BE2C (cell line): ENCODE results near the gene SLC37A1.

Source experiments
- DNase-seq: peaks from one replicate; pipeline ENCODE4 v3.0.0-alpha.2; 2020
- H3K27me3 ChIP-seq: fragments of 250-450 bp; sonication (Bioruptor Pico); 2 replicates; pipeline ENCODE4 v1.5.1; 2020; ENCODE audit warnings: mild to moderate bottlenecking
- H3K36me3 ChIP-seq: fragments of 250-450 bp; sonication (Bioruptor Pico); 2 replicates; pipeline ENCODE4 v1.5.1; 2020; ENCODE audit warnings: mild to moderate bottlenecking
- H3K4me1 ChIP-seq: fragments of 250-450 bp; sonication (Bioruptor Pico); 2 replicates; pipeline ENCODE4 v1.5.1; 2020
- H3K4me3 ChIP-seq: 2 replicates; pipeline ENCODE4 v1.5.1; 2011; ENCODE audit warnings: low read depth, low read length
- H3K9me3 ChIP-seq: fragments of 250-450 bp; sonication (Bioruptor Pico); 2 replicates; pipeline ENCODE4 v1.5.1; 2020
- TF ChIP-seq, protein P1 (sequence below): IDR thresholded peaks from 2 replicates; pipeline ENCODE4 v1.5.1; 2012; ENCODE audit warnings: mild to moderate bottlenecking, low read depth, low read length

The SLC37A1 gene

DNA sequence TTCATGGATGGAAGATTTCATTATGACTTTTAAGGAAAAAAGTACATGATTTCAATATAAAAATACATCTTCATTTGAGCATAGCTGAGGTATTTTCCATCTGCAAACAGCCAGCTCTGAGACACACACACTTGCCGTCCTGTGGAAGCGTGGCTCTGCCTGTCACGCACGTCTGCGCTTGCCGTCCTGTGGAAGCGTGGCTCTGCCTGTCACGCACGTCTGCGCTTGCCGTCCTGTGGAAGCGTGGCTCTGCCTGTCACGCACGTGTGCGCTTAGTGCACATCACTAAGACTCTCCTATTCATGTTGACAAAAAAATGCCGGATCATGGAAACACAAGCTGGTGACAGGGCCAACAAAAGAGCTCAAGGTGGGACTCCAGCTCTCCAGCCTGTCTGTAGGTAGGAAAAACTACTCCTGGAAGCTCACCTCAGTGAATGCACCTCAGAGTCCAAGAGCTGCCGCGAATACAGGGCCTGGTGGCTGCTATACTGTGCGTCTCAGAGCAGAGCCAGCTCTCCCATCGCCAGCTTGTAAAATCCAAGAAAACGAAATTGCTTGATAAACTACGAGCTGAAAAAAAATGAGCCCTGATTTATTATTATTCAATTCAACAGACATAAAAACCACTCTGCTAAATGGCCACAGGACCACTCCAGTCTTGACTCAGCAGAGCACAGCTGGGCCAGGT is 69.3 kb downstream of the SLC37A1 start:
- Histone ChIP-seq H3K27me3 (no peaks in the 10 kb centered on the region), H3K36me3 (no peaks in the 10 kb centered on the region), H3K4me3 (no peak overlapping the region), H3K4me1 (no peaks in the 10 kb centered on the region), H3K9me3 (no peaks in the 10 kb centered on the region)
- DNase-seq = no peak
- TF ChIP-seq, protein P1, sequence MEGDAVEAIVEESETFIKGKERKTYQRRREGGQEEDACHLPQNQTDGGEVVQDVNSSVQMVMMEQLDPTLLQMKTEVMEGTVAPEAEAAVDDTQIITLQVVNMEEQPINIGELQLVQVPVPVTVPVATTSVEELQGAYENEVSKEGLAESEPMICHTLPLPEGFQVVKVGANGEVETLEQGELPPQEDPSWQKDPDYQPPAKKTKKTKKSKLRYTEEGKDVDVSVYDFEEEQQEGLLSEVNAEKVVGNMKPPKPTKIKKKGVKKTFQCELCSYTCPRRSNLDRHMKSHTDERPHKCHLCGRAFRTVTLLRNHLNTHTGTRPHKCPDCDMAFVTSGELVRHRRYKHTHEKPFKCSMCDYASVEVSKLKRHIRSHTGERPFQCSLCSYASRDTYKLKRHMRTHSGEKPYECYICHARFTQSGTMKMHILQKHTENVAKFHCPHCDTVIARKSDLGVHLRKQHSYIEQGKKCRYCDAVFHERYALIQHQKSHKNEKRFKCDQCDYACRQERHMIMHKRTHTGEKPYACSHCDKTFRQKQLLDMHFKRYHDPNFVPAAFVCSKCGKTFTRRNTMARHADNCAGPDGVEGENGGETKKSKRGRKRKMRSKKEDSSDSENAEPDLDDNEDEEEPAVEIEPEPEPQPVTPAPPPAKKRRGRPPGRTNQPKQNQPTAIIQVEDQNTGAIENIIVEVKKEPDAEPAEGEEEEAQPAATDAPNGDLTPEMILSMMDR = no peak

DNA sequence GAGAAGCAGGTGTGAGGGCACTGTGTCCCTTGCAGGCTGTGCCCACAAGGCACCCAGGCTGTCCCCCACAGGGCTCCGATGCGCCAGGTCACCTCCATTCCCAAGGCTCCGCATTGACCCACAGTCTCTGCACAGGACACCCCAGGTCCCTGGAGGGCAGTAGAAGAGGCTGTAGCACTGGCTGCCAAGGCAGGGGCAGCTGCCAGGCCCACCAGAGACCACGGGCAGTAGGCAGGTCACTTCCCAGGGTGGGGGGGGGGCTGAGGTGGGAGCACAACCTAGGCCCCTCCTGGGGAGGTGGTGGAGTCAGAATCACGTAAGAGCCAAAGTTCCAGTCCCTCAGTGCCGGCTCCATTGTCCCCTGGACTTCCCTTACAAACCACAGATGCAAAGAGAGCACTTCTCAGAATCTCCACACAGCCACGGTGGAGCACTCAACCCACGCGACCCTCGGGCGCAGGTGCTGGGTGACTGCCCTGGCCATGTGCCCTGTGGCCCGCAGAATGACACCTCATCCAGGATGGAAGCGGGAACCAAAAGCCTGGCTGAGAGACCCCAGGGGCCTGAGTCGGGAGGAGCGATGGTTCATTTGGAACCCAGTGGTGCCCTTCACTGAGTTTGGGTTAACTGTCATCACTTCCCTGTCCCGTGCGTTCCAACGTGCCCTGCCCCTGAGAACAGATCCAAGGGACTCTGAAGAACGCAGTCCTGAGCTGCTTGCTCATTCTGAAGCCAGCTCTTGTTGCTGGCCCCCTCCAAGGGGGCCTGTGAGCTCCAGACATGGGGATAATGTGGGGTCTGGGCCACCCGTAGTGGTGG is 70.0 kb downstream of the SLC37A1 start:
- TF ChIP-seq, protein P1 = no peak
- no peaks in the 10 kb centered on the region for H3K9me3 ChIP-seq
- no peaks in the 10 kb centered on the region for H3K4me1 ChIP-seq
- DNase-seq = no peak
- no peaks in the 10 kb centered on the region for H3K36me3 ChIP-seq
- H3K27me3 ChIP-seq = no peaks in the 10 kb centered on the region
- no peak overlapping the region for H3K4me3 ChIP-seq

DNA sequence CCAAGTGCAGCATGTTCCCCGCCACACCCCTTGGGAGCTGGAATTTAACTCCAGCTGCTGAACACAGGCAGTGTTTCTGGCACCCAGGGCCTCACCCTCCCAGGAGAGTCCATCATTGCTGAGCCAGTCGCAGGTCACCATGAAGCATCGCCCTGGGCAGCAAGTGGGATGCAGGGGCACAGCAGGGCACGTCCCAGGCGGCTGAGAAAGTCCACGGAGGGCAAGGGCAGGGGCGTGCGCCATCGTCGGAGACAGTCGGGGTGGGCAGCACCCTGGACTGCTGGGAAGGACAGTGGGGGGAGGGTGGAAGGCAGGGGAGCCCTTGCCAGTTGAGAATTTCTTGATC is 70.6 kb downstream of the SLC37A1 start:
- Histone ChIP-seq H3K36me3 (no peaks in the 10 kb centered on the region), H3K27me3 (no peaks in the 10 kb centered on the region), H3K4me3 (no peak overlapping the region), H3K9me3 (no peaks in the 10 kb centered on the region), H3K4me1 (no peaks in the 10 kb centered on the region)
- no peak for DNase-seq
- TF ChIP-seq, protein P1 = no peak

DNA sequence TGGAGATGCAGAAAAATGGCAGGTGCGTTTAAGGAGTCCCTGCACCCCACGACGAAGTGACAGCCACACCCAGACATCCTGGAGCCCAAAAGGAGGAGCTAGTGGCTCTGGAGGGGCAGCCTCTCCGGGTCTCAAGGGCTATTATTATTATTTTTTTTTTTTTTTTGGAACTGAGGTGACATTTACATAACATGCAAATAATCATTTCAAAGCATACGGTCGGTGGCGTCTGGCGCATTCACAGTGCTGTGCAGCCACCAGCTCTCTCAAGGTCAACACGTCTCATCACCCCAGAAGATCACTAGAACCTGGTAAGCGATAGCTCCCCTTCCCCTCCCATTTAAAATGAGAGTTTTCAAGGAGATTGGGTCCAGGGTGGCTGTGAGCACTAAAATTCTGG is 72.2 kb downstream of the SLC37A1 start:
- H3K4me3 ChIP-seq = no peak overlapping the region
- H3K27me3 ChIP-seq = no peaks in the 10 kb centered on the region

DNA sequence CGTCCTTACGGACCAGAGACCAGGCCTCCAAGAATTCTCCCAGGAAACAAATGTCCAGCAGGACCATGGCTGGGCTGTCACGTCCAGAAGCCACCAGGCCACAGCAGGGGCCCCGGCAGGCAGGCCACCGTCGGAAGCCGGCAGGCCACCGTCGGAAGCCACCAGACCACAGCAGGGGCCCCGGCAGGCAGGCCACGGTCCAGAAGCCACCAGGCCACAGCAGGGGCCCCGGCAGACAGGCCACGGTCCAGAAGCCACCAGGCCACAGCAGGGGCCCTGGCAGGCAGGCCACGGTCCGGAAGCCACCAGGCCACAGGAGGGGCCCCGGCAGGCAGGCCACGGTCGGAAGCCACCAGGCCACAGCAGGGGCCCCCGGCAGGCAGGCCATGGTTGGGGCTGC is 72.8 kb downstream of the SLC37A1 start:
- TF ChIP-seq, protein P1 = no peak
- Histone ChIP-seq H3K9me3 (no peaks in the 10 kb centered on the region), H3K27me3 (no peaks in the 10 kb centered on the region), H3K4me1 (no peaks in the 10 kb centered on the region), H3K4me3 (no peak overlapping the region), H3K36me3 (no peaks in the 10 kb centered on the region)
- no peak for DNase-seq

More for the DNA sequence above, 72.2 kb downstream of the SLC37A1 start:
- TF ChIP-seq, protein P1 = no peak
- H3K36me3 ChIP-seq = no peaks in the 10 kb centered on the region
- no peaks in the 10 kb centered on the region for H3K9me3 ChIP-seq
- no peaks in the 10 kb centered on the region for H3K4me1 ChIP-seq
- no peak for DNase-seq

DNA sequence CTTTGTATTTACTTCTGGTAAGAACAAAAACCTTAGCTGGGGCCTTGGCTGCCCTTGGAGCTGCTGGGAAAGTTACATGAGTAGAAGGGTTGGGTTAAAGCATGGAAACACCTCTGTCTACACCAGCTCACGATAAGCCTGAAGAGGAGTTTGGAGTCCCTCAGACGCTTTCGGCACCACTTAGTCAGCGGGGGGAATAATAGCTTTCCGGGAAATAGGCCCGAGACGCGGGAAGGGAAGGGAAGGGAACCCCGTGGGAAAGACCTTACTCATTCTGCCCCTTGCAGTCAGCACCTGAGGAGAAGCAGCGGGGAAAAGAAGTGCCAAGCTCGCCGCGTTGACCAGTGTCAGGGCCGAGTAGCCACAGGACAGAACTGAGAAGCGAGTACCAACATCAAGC is 73.4 kb downstream of the SLC37A1 start:
- H3K4me1 ChIP-seq = no peaks in the 10 kb centered on the region
- no peaks in the 10 kb centered on the region for H3K36me3 ChIP-seq
- no peak overlapping the region for H3K4me3 ChIP-seq
- DNase-seq = no peak
- no peaks in the 10 kb centered on the region for H3K9me3 ChIP-seq
- H3K27me3 ChIP-seq = no peaks in the 10 kb centered on the region
- TF ChIP-seq, protein P1 = no peak
